Chondrocyte (in vitro differentiated cells): ENCODE measurements around the gene MRFAP1. TPM values are rescaled to one million over a fixed set of nuclear protein-coding genes. Genes with fewer than 3 reads are reported as not detected.

Source experiments
- DNase-seq: peaks from one replicate; pipeline ENCODE4 v3.0.0; 2021; ENCODE audit warnings: mixed read lengths, low spot score
- H3K27ac Mint-ChIP-seq: one replicate; pipeline ENCODE4 v1.8.0; 2021; ENCODE audit warnings: mild to moderate bottlenecking, moderate library complexity, mixed read lengths; ENCODE audit not compliant: unreplicated experiment
- H3K27me3 Mint-ChIP-seq: 2 replicates; pipeline ENCODE4 v1.8.0; 2021; ENCODE audit warnings: low read depth, mixed read lengths
- H3K36me3 Mint-ChIP-seq: 2 replicates; pipeline ENCODE4 v1.8.0; 2021; ENCODE audit warnings: low read depth, mixed read lengths
- H3K4me1 Mint-ChIP-seq: 2 replicates; pipeline ENCODE4 v1.8.0; 2021; ENCODE audit warnings: low read depth, mild to moderate bottlenecking, mixed read lengths
- H3K4me3 Mint-ChIP-seq: one replicate; pipeline ENCODE4 v1.8.0; 2021; ENCODE audit warnings: mild to moderate bottlenecking, moderate library complexity, mixed read lengths; ENCODE audit not compliant: unreplicated experiment
- H3K9me3 Mint-ChIP-seq: 2 replicates; pipeline ENCODE4 v1.8.0; 2021; ENCODE audit warnings: low read depth, mixed read lengths
- total RNA-seq: library from RNA; stranded (reverse); gene quantifications from 3 replicates; pipeline ENCODE4 v1.2.1, GENCODE V29; 2021
- TF ChIP-seq, protein P1 (sequence below): fragments of 200-600 bp; sonication (generic); IDR thresholded peaks from 2 replicates; pipeline ENCODE4 v1.5.0; 2021; ENCODE audit warnings: antibody characterized with exemption, mild to moderate bottlenecking, moderate library complexity

MRFAP1 gene
- total RNA-seq, 1 donor from 2014 or later: 250 TPM

DNA sequence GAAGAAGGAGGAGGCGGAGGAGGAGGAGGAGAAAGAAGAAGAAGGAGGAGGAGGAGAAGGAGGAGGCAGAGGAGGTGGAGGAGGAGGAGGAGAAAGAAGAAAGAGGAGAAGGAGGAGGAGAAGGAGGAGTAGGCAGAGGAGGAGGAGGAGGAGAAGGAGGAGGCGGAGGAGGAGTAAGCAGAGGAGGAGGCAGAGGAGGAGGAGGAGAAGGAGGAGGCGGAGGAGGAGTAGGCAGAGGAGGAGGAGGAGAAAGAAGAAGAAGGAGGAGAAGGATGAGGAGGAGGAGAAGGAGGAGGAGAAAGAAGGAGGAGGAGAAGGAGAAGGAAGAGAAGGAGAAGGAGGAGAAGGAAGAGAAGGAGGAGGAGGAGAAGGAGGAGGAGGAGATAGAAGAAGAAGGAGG lies 19.9 kb downstream of the MRFAP1 start:
- H3K4me1 Mint-ChIP-seq: peaks cover 12% of the 10 kb centered on the region
- no peak overlapping the region for H3K27ac Mint-ChIP-seq
- H3K9me3 Mint-ChIP-seq: no peaks in the 10 kb centered on the region
- no peak for DNase-seq
- no peaks in the 10 kb centered on the region for H3K27me3 Mint-ChIP-seq
- H3K36me3 Mint-ChIP-seq: no peaks in the 10 kb centered on the region
- TF ChIP-seq, protein P1, sequence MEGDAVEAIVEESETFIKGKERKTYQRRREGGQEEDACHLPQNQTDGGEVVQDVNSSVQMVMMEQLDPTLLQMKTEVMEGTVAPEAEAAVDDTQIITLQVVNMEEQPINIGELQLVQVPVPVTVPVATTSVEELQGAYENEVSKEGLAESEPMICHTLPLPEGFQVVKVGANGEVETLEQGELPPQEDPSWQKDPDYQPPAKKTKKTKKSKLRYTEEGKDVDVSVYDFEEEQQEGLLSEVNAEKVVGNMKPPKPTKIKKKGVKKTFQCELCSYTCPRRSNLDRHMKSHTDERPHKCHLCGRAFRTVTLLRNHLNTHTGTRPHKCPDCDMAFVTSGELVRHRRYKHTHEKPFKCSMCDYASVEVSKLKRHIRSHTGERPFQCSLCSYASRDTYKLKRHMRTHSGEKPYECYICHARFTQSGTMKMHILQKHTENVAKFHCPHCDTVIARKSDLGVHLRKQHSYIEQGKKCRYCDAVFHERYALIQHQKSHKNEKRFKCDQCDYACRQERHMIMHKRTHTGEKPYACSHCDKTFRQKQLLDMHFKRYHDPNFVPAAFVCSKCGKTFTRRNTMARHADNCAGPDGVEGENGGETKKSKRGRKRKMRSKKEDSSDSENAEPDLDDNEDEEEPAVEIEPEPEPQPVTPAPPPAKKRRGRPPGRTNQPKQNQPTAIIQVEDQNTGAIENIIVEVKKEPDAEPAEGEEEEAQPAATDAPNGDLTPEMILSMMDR: no peak
- no peak overlapping the region for H3K4me3 Mint-ChIP-seq

GRCh38 chr4:6662591-6662990 lies 22.1 kb downstream of the MRFAP1 start:
- no peaks in the 10 kb centered on the region for H3K27me3 Mint-ChIP-seq
- no peak overlapping the region for H3K4me3 Mint-ChIP-seq
- DNase-seq: no peak
- no peak overlapping the region for H3K27ac Mint-ChIP-seq
- no peaks in the 10 kb centered on the region for H3K9me3 Mint-ChIP-seq
- TF ChIP-seq, protein P1: no peak
- H3K36me3 Mint-ChIP-seq: no peaks in the 10 kb centered on the region
- H3K4me1 Mint-ChIP-seq: peaks cover 12% of the 10 kb centered on the region

DNA sequence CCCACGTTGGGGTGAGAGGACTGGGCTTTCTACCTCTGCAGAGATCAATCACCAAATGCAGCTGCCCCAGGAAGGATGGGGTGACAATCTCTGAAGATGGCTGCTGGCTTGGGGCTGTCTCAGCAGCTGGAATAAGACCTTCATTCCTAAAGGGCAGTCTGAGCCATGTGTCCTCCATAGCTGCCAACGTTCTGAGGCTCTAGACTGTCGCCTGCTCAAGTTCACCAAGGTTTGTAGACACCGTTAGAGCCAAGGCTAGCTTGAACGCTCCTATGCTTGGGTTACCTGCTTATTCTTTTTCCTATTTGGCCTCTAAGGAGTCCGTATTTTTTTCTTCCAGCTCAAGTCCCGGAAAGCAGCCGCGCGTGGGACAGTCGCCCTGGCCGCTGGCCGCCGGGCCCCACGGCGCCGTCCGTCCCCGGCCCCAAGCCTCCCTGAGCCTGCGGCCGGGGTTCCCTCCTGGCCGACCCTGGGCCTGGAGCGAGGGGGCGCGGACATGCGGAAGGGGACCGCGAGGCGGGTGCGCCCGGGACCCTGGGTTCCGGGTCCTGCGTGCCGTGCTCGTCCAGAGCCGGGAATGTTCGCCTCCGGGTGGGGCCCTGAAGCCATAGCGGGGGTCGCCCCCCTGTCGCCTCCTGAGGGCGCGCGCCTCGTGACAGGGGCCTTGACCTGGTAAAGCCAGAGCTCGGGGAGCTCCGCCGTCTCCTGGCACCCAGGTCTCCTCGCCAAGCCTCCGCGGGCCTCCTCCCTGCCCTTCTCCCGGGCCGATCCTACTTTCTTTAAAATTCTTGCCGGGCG lies 23.3 kb downstream of the MRFAP1 start:
- TF ChIP-seq, protein P1: no peak
- H3K27ac Mint-ChIP-seq: no peak overlapping the region
- no peaks in the 10 kb centered on the region for H3K36me3 Mint-ChIP-seq
- H3K4me1 Mint-ChIP-seq: peaks cover 11% of the 10 kb centered on the region
- H3K9me3 Mint-ChIP-seq: no peaks in the 10 kb centered on the region
- H3K4me3 Mint-ChIP-seq: no peak overlapping the region
- no peaks in the 10 kb centered on the region for H3K27me3 Mint-ChIP-seq
- no peak for DNase-seq

GRCh38 chr4:6665320-6665654 lies 24.8 kb downstream of the MRFAP1 start:
- Mint-ChIP-seq H3K27me3 (no peaks in the 10 kb centered on the region), H3K9me3 (no peaks in the 10 kb centered on the region), H3K4me3 (no peak overlapping the region), H3K36me3 (no peaks in the 10 kb centered on the region), H3K4me1 (no peaks in the 10 kb centered on the region), H3K27ac (no peak overlapping the region)
- no peak for DNase-seq
- TF ChIP-seq, protein P1: no peak

DNA sequence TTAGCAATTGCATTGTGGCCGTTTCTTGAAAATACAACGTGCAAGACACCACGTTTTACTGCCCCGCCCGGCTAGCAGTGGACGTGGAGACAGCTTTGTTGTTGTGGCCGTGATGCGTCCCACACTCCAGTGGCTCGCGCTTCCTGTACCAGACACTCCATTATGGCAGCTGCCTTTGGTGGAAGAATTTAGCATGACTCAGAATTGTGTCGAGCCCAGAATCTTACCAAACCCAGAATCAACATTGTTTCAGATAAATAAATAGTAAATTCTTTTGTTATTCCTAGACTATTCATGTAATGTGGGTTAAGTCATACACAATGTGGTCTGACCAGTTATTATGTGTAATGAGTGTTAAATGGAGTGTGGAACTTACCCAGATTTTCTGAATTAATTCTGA lies 27.9 kb downstream of the MRFAP1 start:
- TF ChIP-seq, protein P1: no peak
- Mint-ChIP-seq H3K4me1 (peaks cover 5% of the 10 kb centered on the region), H3K36me3 (peaks cover 4% of the 10 kb centered on the region), H3K27ac (no peak overlapping the region), H3K4me3 (no peak overlapping the region), H3K27me3 (no peaks in the 10 kb centered on the region), H3K9me3 (no peaks in the 10 kb centered on the region)
- no peak for DNase-seq
